Inferior parietal cortex (tissue), 1 donor: ENCODE measurements around the gene PDLIM5.

Experiments used
- DNase-seq: peaks from one replicate; pipeline ENCODE4 v3.0.0-alpha.2; 2016; ENCODE audit errors: extremely low spot score

Gene PDLIM5

DNA sequence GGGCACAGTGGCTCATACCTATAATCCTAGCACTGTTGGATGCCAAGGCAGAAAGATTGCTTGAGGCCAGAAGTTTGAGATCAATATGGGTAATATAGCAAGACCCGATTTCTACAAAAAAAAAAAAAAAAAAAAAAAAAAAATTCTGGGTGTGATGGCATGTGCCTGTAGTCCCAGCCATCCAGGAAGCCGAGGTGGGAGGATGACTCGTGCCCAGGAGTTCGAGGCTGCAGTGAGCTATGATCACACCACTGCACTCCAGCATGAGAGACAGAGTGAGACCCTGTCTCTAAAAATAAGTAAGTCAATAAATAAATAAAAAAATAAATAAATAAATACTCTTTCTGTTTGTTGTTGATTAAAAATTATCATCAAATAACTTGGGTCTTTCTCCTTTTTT, 243.6 kb downstream of the PDLIM5 start:
- no peak for DNase-seq

DNA sequence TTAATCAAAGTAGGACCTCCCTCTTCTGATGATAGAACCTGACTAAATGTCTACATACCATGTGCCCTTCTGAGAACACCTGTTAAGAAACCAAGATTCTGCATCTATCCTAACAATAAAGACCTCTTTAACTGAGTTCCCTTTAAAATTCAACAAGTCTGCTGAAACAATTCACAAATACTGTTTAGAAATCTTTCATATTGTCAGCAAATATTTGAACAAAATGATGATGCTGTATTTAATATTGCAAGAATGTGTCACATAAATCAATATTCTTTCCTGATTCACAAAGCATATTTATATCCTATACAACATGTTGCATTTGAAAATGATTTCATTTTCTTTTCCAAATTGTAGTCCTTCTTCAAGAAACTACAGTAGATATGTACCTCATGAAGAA, 246.4 kb downstream of the PDLIM5 start:
- DNase-seq = no peak

DNA sequence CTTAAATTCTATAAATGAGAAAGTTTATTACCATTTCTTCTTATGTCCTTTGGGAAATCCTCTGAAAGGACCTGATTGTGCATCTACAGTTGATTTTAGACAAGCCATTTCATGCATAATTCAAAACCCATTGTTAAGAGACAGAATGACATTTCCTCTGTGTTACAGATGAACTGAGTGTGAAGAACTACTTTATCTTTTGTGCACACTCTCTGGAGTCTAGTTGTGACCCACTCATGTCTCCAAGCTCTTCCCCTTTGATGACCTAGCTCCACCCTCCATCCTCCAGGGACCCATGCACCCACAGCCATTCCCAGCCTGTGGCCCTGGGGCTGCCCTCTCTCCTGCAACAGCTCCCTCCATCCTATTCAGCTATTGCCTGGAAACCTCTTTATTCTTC, 248.6 kb downstream of the PDLIM5 start:
- DNase-seq = no peak

DNA sequence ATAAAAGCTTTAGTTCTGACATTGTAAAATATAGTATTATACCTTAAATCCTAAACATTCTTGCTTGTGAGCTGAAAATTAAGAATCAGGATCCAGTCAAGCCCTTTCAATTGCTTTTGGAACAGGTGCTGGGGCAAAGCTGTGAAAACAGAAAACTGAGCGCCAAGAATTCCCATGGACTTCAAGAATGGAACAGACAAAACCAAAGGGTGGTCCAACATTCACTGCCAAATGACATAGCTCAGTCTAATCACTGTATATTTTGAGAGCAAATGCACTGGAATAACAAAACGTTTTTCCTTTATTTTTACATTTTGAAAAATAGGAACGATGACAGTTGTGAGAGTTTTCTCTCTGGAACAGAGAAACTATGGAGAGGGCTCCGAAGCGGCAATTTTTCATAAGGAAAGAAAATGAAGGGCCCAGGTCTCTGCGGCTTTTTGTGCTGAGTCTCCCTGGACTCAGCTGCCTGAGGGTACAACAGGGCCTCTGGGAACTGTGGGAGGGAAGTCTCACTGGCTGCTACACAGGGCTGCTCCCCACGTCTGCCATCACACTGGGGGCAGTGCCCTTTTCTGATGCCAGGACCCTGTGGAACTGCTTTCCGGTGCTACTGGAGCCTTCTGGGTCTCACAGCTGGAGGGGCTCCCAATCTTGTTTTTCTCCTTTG, 250.0 kb downstream of the PDLIM5 start:
- no peak for DNase-seq

DNA sequence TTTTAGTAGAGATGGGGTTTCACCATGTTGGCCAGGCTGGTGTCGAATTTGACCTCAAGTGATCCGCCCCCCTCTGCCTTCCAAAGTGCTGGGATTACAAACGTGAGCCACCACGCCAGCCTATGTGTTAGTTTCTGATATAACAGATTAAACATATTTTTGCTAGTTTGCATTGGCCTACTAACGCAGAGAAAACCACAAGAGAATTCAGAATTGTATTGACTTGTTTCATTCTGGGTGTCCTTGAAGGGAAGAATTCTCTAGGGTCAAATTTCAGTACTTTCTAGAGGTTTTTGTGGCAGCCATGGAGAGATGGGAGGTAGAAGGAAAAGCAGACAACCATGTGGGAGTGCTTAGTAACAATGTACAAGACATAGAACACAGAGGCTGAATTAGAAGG, 259.9 kb downstream of the PDLIM5 start:
- no peak for DNase-seq

DNA sequence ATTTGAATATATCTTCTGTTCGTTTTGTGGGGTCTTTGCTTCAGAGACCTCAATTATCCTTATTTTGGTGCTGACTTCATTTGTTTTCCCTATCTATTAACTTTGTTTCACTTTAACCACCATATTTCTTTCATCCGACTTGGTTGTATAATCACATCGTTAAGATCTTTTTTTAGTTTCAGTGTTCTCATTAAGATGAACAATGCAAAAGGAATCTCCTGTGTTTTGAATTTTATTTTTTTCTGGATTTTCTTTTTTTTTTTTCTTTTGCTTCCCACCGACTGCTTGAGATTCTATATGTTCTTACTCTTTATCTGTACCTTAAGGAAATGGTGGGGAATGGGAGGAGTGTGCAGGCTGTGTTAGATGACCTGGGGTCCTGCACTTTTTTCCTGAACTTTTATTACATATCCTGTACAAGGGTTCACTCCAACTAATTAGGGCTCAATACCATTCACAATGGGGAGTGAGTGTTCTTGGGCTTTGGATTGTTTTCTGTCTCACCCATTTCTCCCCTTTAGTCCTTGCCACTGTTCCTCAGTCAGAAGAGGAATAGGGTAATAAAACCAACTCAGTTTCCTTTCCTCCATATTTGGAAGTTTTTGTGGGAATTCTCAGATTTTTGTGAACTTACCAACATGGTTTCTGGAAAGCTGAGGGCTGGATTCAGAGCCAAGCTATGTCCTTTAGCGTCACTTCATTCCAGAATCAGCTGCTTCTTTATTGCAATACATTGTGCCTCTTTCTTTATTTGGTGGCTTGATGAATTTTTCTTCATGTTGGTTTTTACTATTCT, 262.8 kb downstream of the PDLIM5 start:
- no peak for DNase-seq

DNA sequence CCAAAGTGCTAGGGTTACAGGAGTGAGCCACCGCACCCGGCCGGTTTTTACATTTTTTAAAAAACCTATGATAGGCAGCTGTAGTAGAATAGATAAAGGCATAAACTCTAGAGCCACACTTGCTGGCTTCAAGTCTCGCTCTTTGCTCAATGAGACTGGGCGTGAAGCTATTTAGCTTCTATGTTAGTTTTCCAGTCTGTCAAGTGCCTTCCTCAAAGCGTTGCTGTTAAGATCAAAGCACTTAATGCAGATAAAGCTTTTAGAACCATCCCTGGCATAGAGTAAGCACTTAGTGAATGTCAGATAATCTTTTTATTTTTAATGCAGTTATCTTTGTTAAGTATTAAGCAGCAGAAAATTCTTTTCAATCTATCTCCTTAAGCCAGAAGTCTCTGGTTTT, 264.0 kb downstream of the PDLIM5 start:
- no peak for DNase-seq
